HG02759 (cell line): ENCODE measurements around the gene KLHL22.
"Not testable (repeated sequence)": the region's sequence is repeated elsewhere in the genome, so short reads cannot be mapped to it uniquely, and the experiment has no call there.

Experiments used
- ATAC-seq: cut with Tn5 transposase; IDR thresholded peaks from one replicate; pipeline ENCODE4 v1.9.1; 2021; ENCODE audit warnings: mild to moderate bottlenecking, moderate library complexity; ENCODE audit not compliant: unreplicated experiment

The KLHL22 gene

DNA sequence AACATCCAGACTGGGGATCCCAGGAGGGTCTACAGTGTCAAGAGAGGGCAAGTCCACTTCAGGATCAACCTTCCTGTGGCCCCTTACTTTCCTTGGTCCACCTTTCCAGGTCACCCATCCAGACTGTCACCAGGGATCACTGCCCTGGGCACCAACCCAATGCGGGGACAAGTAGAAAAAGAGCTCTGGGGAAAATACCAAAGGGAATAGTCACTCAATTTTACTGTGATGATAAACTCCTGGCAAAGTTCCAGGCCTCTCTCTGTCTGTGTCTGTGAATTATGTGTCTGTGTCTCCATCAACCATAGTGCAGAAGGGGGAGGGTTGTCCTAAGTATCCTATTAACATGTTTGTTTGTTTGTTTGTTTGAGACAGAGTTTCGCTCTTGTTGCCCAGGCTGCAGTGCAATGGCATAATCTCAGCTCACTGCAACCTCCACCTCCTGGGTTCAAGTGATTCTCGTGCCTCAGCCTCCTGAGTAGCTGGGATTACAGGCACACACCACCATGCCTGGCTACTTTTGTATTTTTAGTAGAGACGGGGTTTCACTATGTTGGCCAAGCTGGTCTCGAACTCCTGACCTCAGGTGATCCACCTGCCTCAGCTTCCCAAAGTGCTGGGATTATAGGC is 8.8 kb upstream of the KLHL22 start:
- not testable (repeated sequence) for ATAC-seq

DNA sequence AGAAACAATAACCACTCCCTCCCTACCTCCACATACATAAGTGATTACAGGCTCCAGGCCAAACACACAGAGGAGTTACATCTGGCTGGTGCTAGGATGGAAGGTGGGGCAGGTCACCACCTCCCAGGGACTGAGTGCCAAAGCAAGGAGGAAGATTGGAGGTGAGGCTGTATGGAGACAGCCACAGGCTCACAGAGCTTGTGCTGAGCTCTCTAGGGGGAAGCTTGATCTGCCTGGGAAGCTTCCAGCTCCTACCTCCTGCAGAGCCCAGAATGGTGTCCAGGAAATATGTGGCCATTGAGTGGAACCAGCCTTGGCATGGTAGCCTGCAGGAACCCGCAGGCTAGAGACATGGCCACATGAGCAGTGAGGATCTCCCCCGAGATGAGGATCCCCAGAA is 8.2 kb upstream of the KLHL22 start:
- no peak for ATAC-seq

DNA sequence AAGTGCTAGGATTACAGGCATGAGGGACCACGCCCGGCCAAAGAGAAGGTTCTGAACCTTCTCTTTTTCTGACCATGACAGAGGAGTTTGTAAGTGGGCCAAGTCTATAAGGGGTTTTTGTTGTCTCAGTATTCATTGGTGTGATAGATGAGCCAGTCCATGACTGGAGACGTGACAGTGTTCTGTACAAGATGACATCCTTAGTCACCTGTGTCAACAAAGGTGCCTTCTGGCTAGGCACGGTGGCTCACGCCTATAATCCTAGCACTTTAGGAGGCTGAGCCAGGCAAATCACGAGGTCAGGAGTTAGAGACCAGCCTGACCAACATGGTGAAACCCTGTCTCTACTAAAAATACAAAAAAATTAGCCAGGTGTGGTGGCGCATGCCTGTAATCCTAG is 4.2 kb upstream of the KLHL22 start:
- no peak for ATAC-seq

DNA sequence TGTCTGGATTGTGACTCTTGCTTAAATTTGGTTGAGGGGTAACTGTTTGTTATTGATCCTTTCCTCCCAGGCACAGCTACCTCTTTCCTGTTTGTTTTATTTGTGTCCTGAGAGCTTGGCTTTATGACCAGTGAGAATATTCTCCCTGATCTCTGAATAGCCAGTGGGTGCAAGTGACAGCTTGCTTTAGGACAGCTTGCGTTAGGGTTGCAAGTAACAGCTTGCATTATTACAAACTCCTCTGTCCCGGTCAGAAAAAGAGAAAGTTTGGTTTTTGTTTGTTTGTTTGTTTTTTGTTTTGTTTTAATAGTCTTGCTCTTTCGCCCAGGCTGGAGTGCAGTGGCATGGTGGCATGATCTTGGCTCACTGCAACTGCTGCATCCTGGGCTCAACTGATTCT is 3.3 kb upstream of the KLHL22 start:
- ATAC-seq, result no peak

DNA sequence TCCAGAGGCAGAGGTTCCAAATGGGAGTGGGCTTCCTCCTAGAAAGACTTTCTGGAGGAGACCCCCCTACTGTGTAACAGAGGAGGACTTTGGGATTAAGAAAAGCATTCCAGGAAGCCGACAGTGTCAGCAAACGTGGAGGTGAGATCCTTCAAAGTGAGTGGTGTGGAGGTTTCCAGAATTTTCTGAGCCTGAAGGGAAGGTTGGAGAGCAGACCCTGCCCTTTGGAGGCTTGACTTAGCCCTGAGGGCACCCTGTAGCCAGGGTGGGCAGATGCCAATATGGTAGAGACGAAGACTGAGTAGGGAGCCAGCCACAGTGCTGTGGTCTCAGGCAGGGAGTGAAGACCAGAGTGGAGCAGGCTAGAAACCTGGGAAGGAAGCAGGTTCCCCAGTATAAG is 1.8 kb upstream of the KLHL22 start:
- no peak for ATAC-seq

DNA sequence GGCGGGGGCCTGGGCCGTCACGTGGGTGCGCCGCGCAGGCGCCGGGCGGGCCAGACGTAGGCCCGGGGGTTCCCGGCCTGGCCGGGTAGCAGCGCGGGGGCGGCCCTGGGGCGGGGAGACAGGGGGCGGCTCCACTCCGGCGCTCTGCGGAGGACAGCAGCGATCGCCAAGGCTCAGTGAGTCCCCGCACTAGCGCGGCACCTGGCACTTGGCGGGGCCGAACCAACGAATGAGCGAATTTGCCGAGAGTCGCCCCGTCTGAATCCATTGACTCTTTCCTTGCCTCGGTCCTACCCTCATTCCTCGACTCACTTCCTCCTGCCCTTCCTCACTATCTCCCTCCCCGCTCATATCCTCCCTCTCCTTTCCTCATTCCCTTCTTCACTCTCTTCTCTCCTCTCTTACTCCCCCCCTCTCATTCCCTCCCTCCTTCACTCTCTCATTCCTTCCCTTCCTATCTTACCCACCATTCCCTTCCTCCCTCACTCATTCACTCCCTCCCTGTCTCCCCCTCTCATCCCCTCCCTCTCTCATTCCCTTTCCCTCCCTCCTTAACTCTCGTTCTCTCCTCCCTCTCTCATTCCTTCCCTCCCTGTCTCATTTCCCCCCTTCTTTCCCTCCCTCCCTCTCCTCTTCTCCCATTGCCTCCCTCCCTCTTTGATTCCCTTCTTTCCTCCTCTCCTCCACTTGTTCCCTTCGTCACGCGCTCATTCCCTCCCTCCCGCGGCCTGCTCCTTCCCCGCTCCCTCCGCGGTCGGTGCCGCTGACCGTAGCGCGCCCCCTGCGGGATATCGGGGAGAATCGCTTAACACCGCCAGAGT is 476 bp upstream of the KLHL22 start:
- peak; percentile 87 for ATAC-seq

DNA sequence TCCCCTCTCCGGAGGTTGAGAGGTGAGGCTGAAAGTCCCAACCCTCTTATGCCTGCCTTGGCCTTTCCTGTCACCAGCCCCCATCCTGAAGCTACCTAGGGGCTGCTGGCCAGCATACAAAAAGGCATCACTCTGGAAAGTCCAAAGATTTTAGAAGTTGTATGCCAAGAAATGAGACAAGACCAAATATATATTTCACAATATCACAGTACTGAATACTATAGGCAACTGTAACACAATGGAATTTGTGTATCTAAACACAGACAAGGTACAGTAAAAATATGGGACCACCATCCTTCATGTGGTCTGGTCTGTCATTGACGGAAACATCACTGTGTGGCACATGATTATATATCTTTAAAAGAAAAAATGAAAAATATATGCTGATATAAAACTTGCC is 4.2 kb downstream of the KLHL22 start:
- no peak for ATAC-seq

DNA sequence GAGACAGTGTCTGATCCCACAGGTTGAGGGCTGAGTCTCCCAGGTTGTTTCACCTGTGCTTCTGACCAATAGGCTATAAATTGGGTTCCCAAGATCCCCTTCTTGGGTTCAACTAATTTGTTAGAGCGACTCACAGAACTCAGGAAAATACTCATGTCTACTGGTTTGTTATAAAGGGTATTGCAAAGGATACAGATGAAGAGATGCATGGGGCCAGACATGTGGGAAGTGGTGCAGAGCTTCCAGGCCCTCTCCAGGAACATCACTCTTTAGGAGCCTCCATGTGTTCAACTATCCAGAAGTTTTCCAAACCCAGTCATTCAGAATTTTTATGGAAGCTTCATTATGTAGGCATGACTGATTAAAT is 4.7 kb downstream of the KLHL22 start:
- ATAC-seq, result no peak

DNA sequence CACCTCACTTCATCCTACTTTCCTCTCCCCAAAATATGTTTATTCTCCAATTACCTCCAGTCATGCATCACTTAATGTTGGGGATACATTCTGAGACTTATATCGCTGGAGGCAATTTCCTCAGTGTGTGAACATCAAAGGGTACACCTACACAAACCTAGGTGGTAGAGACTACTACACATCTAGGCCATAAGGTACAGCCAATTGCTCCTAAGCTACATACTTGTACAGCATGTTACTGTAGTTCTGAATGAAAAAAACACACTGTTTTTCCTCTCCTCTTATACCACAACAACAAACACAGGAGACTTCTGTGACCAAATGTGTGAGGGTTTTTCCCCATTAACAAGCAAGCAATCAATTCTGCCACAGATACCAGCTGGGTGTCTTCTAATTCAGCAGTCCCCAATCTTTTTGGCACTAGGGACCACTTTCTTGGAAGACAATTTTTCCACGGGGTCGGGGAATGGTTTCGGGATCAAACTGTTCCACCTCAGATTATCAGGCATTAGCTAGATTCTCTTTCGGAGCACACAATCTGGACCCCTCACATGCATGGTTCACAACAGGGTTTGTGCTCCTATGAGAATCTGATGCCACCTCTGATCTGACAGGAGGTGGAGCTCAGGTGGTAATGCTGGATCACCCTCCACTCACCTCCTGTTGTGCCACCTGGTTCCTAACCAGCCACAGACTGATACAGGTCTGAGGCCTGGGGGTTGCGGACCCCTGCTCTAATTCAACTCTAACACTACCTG is 5.2 kb downstream of the KLHL22 start:
- no peak for ATAC-seq

DNA sequence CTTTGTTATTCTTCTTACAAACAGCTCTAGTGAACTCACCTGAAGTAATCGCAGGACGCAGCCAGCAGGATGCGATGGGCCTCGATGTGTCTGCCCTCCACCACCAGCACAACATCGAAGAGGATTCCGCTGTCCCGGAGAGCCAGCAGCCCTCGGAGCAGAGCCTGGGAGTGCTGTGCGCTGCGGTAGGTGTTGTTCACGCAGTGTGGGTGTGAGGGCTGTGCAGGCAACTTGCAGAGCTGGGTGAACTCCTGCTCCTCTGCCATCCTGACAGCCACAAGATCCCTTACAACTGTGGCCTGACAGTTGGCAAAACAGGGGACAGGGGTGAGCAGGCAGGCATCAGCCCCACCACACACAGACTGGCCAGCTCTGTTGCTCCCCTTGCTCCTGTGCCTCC is 6.6 kb downstream of the KLHL22 start:
- no peak for ATAC-seq

DNA sequence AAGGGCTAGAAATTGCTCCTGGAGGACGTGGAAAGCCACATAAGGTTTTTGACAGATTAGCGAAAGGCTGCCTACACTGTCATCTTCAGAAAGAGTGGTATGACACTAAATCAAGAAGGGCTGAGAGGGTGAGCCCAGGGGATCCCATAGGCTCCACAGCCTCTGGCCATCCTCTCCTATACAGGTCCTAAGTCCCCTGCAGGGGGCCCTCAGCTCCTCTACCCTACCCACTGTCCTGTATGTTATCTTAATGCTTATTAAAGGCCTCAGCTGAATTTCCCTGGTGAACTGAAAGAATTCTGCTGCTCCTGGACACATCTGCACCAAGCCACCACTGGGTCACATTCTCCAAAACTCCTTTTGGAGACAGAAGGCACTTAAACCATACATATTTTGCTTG is 7.9 kb downstream of the KLHL22 start:
- no peak for ATAC-seq

DNA sequence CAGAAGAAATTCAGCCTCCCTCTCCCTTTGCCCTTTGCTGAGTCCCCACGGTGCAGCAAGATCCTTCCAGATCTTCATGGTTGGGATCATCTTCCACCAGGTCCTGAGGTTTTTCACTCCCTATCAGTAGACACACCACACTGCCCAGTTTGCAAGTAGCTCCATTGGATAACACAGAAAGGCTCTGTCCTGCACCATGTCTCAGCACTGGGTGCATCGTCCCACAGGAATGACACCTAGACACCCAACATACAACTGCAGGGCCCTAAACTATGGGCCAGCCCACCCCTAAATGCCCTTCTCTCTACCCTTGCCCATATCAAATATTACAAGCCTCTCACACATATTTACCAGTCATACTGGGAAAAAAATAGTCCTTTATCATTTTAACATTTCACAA is 9.4 kb downstream of the KLHL22 start:
- no peak for ATAC-seq

DNA sequence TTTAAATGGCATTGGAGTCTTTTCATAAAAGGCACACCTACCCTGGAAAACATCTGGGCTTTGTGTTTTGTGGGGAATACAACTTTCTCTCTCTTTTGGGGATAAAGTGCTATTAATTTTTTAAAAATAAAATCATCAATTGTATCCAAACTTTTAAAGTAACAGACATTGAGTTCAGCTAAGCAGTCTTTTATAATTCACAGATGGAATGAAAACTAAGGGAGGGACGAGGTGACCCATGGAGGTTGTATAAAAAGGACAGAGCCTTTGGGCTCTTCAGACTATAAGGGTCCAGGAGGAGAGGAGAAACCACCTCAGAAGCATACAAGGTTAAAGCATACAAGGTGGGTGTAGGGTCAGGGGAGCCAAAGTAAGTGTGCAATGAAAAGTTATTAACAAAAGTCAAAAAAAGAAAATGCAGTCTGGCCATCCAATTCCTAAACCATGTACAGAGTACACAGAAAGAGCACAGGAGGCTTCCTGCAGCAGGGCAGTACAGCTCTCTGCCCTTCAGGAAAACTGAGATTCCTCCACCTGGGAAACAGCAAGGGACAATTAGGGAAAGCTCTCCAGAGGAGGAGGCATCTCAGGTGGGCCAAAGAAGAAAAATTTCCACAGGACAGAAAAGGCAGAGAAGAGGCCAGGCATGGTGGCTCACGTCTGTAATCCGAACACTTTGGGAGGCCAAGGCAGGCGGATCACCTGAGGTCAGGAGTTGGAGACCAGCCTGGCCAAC is 10.5 kb downstream of the KLHL22 start:
- ATAC-seq, result no peak

DNA sequence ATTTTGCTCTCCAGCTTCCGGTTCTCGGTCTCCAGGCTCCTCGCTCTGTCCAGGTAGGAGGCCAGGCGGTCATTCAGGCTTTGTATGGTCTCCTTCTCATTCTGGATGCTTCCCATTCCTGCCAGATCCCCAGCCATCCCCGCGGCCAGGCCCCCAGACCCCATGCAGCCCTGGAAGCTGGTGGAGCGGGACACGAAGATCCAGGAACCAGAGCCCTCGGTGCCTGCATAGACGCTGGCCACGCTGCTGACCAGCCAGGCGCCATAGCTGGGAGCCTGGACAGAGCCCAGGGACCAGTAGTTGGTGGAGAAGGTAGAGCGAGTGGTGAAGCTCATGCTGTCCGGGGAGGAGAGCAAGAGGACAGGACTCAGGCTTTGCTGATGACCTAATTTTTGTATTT is 11.8 kb downstream of the KLHL22 start:
- no peak for ATAC-seq

DNA sequence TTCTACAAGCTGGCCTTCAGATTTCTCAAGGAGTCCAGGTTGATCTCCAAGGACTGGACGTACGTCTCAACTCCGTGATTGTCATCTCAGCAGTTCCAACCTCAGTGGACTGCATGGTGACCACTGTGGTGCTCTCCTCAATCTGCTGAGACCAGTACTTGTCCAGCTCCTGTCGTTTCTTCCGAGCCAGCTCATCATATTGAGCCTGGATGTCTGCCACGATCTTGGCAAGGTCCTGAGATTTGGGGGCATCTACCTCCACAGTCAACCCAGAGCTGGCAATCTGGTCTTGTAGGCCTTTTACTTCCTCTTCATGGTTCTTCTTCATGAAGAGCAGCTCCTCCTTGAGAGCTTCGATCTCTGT is 12.5 kb downstream of the KLHL22 start:
- not testable (repeated sequence) for ATAC-seq

DNA sequence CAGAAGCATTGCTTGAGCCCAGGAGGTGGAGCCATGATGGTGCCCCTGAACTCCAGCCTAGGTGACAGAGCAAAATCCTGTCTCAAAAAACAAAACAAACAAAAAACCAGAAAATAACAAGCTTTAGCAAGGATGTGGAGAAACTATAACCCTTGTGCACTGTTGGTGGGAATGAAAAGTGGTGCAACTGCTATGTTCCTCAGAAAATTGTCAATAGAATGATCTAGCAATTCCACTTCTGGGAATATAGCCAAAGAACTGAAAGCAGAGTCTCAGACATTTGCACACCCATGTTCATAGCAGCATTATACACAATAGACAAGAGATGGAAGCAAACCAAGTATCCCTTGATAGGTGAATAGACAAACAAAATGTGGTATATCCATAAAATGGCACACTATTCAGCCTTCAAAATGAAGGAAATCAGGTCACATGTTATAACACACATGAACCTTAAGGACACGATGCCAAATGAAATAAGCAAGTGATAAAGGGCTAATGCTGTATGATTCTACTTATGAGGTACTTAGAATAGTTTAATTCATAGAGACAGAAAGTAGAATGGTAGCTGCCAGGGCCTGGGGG is 15.9 kb downstream of the KLHL22 start:
- no peak for ATAC-seq

DNA sequence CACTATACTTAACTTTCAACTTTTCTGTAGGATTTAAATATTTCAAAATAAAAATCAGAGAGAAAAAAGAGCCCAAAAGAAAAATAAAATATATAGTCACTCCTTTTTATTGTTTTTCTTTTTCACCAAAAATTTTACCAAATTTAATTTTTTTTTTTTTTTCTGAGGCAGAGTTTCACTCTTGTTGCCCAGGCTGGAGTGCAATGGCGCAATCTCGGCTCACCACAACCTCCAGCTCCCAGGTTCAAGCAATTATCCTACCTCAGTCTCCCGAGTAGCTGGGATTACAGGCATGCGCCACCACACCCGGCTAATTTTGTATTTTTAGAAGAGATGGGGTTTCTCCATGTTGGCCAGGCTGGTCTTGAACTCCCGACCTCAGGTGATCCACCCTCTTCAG is 17.5 kb downstream of the KLHL22 start:
- not testable (repeated sequence) for ATAC-seq

DNA sequence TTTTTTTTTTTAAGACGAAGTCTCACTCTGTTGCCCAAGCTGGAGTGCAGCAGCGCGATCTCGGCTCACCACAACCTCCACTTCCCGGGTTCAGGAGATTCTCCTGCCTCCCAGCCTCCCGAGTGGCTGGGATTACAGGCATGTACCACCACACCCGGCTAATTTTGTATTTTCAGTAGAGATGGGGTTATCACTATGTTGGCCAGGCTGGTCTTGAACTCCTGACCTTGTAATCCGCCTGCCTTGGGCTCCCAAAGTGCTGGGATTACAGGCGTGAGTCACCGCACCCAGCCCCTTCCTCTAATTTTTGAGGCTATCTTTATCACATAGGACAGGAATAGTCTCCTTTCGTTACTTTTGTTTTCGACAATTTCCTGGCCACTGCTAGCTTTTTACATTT is 20.0 kb downstream of the KLHL22 start:
- not testable (repeated sequence) for ATAC-seq

DNA sequence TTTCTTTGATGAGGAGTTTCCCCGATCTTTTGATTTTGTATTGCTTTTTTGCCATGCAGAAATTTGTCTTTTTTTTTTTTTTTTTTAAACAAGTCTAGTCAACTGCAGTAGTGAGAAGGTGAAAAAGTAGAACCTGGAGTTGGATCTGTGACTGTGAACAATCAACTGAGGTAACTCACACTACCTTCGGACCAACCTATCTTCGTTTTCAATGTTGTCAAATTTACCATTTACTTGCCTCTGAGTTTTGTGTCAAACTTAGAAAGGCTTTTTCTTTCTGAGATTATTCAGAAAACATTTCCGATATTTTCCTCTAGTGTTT is 20.5 kb downstream of the KLHL22 start:
- no peak for ATAC-seq

DNA sequence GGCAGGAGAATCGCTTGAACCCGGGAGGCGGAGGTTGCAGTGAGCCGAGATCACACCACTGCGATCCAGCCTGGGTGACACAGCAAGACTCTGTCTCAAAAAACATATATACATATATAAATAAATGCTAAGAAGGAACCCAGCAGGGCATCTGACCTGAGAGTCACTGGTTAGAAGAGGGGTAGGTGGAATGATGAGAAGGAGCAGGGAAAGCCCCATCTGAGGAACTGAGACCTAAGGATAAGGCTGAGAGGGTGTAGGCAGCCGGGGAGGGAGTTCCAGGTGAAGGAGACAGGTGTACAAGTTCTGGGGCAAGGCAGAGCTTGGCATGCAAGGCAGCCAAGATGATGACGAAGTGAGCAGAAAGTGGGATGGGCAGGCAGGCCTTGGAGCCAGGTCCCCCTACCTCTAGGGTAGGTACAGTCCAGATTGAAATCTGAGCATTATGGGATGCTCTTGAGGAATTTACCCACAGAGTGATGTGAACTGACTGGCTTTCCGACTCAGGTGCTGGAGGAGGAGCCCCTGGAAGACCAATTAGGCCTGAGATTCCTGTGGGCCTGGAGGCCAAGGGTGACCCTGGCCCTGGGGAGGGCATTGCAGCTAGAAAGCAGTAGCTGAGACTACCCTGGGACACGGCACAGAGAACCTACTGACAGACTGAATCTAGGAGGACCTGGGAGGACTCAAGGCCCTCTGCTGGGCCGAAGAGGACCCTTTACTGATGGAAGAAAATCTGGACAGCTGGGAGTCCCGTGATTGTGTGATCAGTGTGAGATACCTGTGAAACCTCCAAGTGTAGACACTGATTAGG is 22.8 kb downstream of the KLHL22 start:
- ATAC-seq, result no peak
